HepG2 (cell line): ENCODE data around the gene MRPL27. TPM values are rescaled to one million over a fixed set of nuclear protein-coding genes. Genes with fewer than 3 reads are reported as not detected.

Source experiments
- CHD2 ChIP-seq: IDR thresholded peaks from 2 replicates; pipeline ENCODE4 v1.6.1; 2011; ENCODE audit warnings: low read depth, low read length, improper control_type of control experiment
- FOSL2 ChIP-seq: sonication (generic); formaldehyde crosslinking; IDR thresholded peaks from 2 replicates; pipeline ENCODE4 v1.4.0; 2020; ENCODE audit warnings: missing genetic modification reagents
- GPN1 ChIP-seq: sonication (generic); formaldehyde crosslinking; IDR thresholded peaks from 2 replicates; pipeline ENCODE4 v1.5.1; 2020; ENCODE audit warnings: missing genetic modification reagents, borderline replicate concordance
- HMGXB4 ChIP-seq, 2 experiments: sonication (generic) in 1 of 2; formaldehyde crosslinking in 1 of 2; IDR thresholded peaks; 2 replicates each; pipeline versions ENCODE4 v1.4.0 to v1.6.1; 2018 to 2020; ENCODE audit warnings: missing genetic modification reagents in 2 of 2, borderline replicate concordance in 1 of 2, low read depth in 1 of 2, mild to moderate bottlenecking in 1 of 2, missing biosample characterization in 1 of 2
- HNF4G ChIP-seq, 2 experiments: sonication (generic) in 1 of 2; formaldehyde crosslinking in 1 of 2; IDR thresholded peaks; 2 replicates each; pipeline versions ENCODE4 v1.4.0 to v1.6.1; 2011 to 2020; ENCODE audit warnings: borderline replicate concordance in 2 of 2, low read depth in 2 of 2, mild to moderate bottlenecking in 2 of 2, low read length in 1 of 2, missing genetic modification reagents in 1 of 2, moderate library complexity in 1 of 2
- NRL ChIP-seq: sonication (generic); formaldehyde crosslinking; IDR thresholded peaks from 2 replicates; pipeline ENCODE4 v1.5.0; 2020; ENCODE audit warnings: missing genetic modification reagents, mild to moderate bottlenecking, moderate library complexity, borderline replicate concordance
- RFX1 ChIP-seq: fragments of 450-650 bp; IDR thresholded peaks from 2 replicates; pipeline ENCODE4 v1.6.1; 2017
- THAP11 ChIP-seq: IDR thresholded peaks from 2 replicates; pipeline ENCODE4 v1.6.1; 2016; ENCODE audit warnings: missing biosample characterization, missing genetic modification reagents
- ZFYVE20 ChIP-seq: sonication (generic); formaldehyde crosslinking; IDR thresholded peaks from 2 replicates; pipeline ENCODE4 v1.8.0; 2023; ENCODE audit warnings: low read depth, mild to moderate bottlenecking, moderate library complexity, missing genetic modification reagents, borderline replicate concordance
- ZNF142 ChIP-seq: sonication (generic); formaldehyde crosslinking; IDR thresholded peaks from 2 replicates; pipeline ENCODE4 v1.4.0; 2020; ENCODE audit warnings: missing genetic modification reagents
- ZNF30 ChIP-seq: sonication (generic); formaldehyde crosslinking; IDR thresholded peaks from 2 replicates; pipeline ENCODE4 v1.5.0; 2020; ENCODE audit warnings: mild to moderate bottlenecking, missing genetic modification reagents
- ZNF44 ChIP-seq: sonication (generic); formaldehyde crosslinking; IDR thresholded peaks from 2 replicates; pipeline ENCODE4 v1.5.1; 2020; ENCODE audit warnings: mild to moderate bottlenecking, missing genetic modification reagents
- ZNF549 ChIP-seq: sonication (generic); formaldehyde crosslinking; IDR thresholded peaks from 2 replicates; pipeline ENCODE4 v1.5.0; 2020; ENCODE audit warnings: missing genetic modification reagents
- ZNF740 ChIP-seq: sonication (generic); formaldehyde crosslinking; IDR thresholded peaks from 2 replicates; pipeline ENCODE4 v1.4.0; 2020; ENCODE audit warnings: missing genetic modification reagents
- polyA plus RNA-seq, 8 experiments: library from polyadenylated mRNA; depleted of rRNA in 3 of 8; stranded (reverse) in 7 of 8; unstranded in 1 of 8; fragments of >200 nt; fragmentation: Illumina TruSeq in 4 of 8; extraction: Trizol in 4 of 8; gene quantifications; 2 replicates each; pipeline versions ENCODE4 v1.2.1 to v1.2.3, GENCODE V29; 2011 to 2016; ENCODE audit warnings: low read depth in 4 of 8, missing spikeins in 1 of 8, mixed read lengths in 1 of 8; ENCODE audit not compliant: insufficient read depth in 1 of 8
- total RNA-seq, 5 experiments: library from RNA; depleted of rRNA; stranded (reverse); fragments of >200 nt; fragmentation: Illumina TruSeq; extraction: Trizol; gene quantifications; 2 replicates each; pipeline ENCODE4 v1.2.3, GENCODE V29; 2016; ENCODE audit warnings: low read depth in 1 of 5
- TF ChIP-seq, protein P1 (sequence below): fragments of 450-650 bp; IDR thresholded peaks from 2 replicates; pipeline ENCODE4 v1.6.1; 2016
- TF ChIP-seq, protein P2 (sequence below): sonication (generic); formaldehyde crosslinking; IDR thresholded peaks from 2 replicates; pipeline ENCODE4 v1.5.1; 2020; ENCODE audit warnings: missing genetic modification reagents, mild to moderate bottlenecking, borderline replicate concordance

MRPL27 gene
- total and polyA plus RNA-seq, 2 of the 13 experiments (the other 11 are each of a cell fraction or from before 2014, with no cell fraction given) = 137 to 217 TPM

DNA sequence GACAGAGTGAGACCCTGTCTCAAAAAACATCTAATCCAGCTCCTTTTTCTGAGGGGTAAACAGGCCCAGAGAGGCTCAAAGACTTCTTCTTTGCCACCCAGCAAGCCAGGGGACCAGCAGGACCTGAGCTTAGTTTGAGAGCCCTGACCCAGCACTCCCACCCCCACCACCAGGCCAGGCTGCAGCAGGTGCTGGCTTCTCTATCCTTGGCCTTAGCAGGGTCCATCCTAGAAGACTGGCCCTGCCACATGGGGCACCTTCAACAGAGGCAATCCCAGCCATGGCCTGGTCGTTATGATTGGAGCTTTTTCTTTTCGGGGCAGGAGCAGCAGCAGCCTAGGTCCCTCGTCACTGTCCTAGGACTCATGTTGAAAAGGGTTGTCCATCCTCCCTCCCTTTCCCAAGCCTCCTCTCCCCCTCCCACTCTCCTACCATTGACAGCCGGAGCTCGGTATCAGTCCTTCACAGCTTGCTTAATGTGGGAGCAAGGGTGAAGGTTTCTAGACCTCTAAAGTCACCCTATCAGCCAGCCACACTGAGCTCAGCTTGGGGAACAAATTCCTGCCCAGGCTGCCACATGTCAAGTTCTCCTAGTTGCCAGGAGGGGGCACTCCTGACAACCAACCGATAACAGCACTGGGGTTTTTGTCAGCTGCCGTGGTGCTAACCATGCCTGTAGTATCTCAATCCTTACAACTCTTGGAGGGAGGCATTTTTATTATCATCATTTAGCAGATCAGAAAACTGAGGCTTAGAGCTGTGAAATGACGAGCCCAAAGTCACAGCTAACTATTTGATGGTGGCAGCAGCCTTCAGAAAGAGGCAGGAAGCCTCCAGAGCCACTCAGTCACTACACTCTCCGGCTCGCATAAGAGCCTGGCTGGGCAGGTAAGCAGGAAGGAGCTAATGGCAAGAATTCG is 11.2 kb downstream of the MRPL27 start (continued):
- TF ChIP-seq, protein P1, sequence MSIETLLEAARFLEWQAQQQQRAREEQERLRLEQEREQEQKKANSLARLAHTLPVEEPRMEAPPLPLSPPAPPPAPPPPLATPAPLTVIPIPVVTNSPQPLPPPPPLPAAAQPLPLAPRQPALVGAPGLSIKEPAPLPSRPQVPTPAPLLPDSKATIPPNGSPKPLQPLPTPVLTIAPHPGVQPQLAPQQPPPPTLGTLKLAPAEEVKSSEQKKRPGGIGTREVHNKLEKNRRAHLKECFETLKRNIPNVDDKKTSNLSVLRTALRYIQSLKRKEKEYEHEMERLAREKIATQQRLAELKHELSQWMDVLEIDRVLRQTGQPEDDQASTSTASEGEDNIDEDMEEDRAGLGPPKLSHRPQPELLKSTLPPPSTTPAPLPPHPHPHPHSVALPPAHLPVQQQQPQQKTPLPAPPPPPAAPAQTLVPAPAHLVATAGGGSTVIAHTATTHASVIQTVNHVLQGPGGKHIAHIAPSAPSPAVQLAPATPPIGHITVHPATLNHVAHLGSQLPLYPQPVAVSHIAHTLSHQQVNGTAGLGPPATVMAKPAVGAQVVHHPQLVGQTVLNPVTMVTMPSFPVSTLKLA = no peak
- TF ChIP-seq ZNF549 (CRISPR knock-in tag) = no peak
- no peak for TF ChIP-seq GPN1 (CRISPR knock-in tag)
- TF ChIP-seq NRL = peak; percentile 73; the same call in 1 of the 2 replicates
- no peak for TF ChIP-seq RFX1
- TF ChIP-seq FOSL2 (CRISPR knock-in tag) = peak; percentile 11; the same call in 1 of the 2 replicates
- TF ChIP-seq HMGXB4 (CRISPR knock-in tag; IDR thresholded peaks at IDR 0.05; ENCODE audit: borderline replicate concordance in 1 of 2, low read depth in 1 of 2) = peak; percentile 47 to 68; a peak in 2 of 4 replicates
- 0 out of 2 replicates have a peak, but pooled peaks have one; percentile 37 for TF ChIP-seq ZNF44 (CRISPR knock-in tag)
- TF ChIP-seq, protein P2, sequence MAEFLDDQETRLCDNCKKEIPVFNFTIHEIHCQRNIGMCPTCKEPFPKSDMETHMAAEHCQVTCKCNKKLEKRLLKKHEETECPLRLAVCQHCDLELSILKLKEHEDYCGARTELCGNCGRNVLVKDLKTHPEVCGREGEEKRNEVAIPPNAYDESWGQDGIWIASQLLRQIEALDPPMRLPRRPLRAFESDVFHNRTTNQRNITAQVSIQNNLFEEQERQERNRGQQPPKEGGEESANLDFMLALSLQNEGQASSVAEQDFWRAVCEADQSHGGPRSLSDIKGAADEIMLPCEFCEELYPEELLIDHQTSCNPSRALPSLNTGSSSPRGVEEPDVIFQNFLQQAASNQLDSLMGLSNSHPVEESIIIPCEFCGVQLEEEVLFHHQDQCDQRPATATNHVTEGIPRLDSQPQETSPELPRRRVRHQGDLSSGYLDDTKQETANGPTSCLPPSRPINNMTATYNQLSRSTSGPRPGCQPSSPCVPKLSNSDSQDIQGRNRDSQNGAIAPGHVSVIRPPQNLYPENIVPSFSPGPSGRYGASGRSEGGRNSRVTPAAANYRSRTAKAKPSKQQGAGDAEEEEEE (CRISPR knock-in tag) = no peak
- TF ChIP-seq ZNF142 = no peak
- no peak for TF ChIP-seq THAP11
- TF ChIP-seq ZFYVE20 (CRISPR knock-in tag) = no peak
- no peak for TF ChIP-seq ZNF30 (CRISPR knock-in tag)
- no peak for TF ChIP-seq CHD2
- no peak for TF ChIP-seq ZNF740 (CRISPR knock-in tag)
- no peak for TF ChIP-seq HNF4G (IDR thresholded peaks at IDR 0.05; ENCODE audit: borderline replicate concordance, low read depth, low read length)
- TF ChIP-seq HNF4G (CRISPR knock-in tag; IDR thresholded peaks at IDR 0.05; ENCODE audit: borderline replicate concordance, low read depth) = no peak
